Panc1 (cell line): ENCODE measurements around the gene PRPF40B. TPM values are rescaled to one million over a fixed set of nuclear protein-coding genes. Genes with fewer than 3 reads are reported as not detected.

Experiments used
- ATAC-seq: fragments of 200-7000 bp; cut with Tn5 transposase; 2 replicates; pipeline ENCODE4 v1.9.1; 2020; ENCODE audit warnings: mild to moderate bottlenecking, moderate library complexity
- BruUV-seq: library from RNA; stranded (reverse); fragments of 400-500 nt; replicated peaks from 2 replicates; lab custom pipeline; 2021; lab: Mats Ljungman, UMichigan
- CTCF ChIA-PET: fragments of 300-600 bp; sonication (Branson Sonifier 250); formaldehyde crosslinking; loops from one replicate; lab custom pipeline; 2022; ENCODE audit warnings: antibody characterized with exemption; lab: Charles Lee
- POLR2A ChIA-PET: fragments of 300-600 bp; sonication (Branson Sonifier 250); formaldehyde crosslinking; loops from one replicate; lab custom pipeline; 2022; ENCODE audit warnings: antibody characterized with exemption; lab: Charles Lee
- DNase-seq: peaks from one replicate; pipeline ENCODE4 v3.0.0-alpha.2; 2010; ENCODE audit warnings: low read depth, low spot score
- H3K27ac ChIP-seq: 2 replicates; pipeline ENCODE4 v1.5.1; 2011; ENCODE audit warnings: mild to moderate bottlenecking, low read length, inconsistent platforms
- H3K27me3 ChIP-seq: fragments of 200-500 bp; sonication (Bioruptor generic); 2 replicates; pipeline ENCODE4 v1.6.0; 2014; ENCODE audit warnings: low read length, inconsistent platforms; ENCODE audit not compliant: control insufficient read depth, insufficient read depth
- H3K36me3 ChIP-seq: fragments of 200-500 bp; sonication (Bioruptor generic); 2 replicates; pipeline ENCODE4 v1.5.1; 2014; ENCODE audit warnings: inconsistent platforms, mild to moderate bottlenecking, low read length, moderate library complexity; ENCODE audit not compliant: control insufficient read depth, insufficient read depth
- H3K4me1 ChIP-seq: 2 replicates; pipeline ENCODE4 v1.5.1; 2011; ENCODE audit warnings: inconsistent platforms, mild to moderate bottlenecking, low read length, moderate library complexity; ENCODE audit not compliant: control insufficient read depth, insufficient read depth
- H3K4me3 ChIP-seq, 2 experiments: 2 replicates each; pipeline ENCODE4 v1.5.1; 2011 to 2012; ENCODE audit warnings: low read depth in 2 of 2, low read length in 2 of 2, mild to moderate bottlenecking in 2 of 2, inconsistent platforms in 1 of 2, moderate library complexity in 1 of 2
- H3K9me3 ChIP-seq: fragments of 200-500 bp; sonication (Bioruptor generic); 2 replicates; pipeline ENCODE4 v1.5.1; 2014; ENCODE audit warnings: low read depth, mild to moderate bottlenecking, inconsistent platforms, low read length, moderate library complexity; ENCODE audit not compliant: control insufficient read depth, insufficient read depth
- POLR2AphosphoS5 ChIP-seq: IDR thresholded peaks from 2 replicates; pipeline ENCODE4 v1.6.1; 2012; ENCODE audit warnings: mild to moderate bottlenecking, low read depth, low read length, moderate library complexity
- REST ChIP-seq, 2 experiments: IDR thresholded peaks; 2 replicates each; pipeline ENCODE4 v1.6.1; 2011 to 2012; ENCODE audit warnings: low read depth in 2 of 2, control low read depth in 1 of 2, low read length in 1 of 2, mild to moderate bottlenecking in 1 of 2, moderate library complexity in 1 of 2; ENCODE audit not compliant: insufficient read depth in 1 of 2
- SIN3A ChIP-seq: IDR thresholded peaks from 2 replicates; pipeline ENCODE4 v1.6.1; 2012; ENCODE audit warnings: low read depth, mild to moderate bottlenecking, low read length, moderate library complexity, borderline replicate concordance; ENCODE audit not compliant: insufficient read depth
- TCF7L2 ChIP-seq: IDR thresholded peaks from 2 replicates; pipeline ENCODE4 v1.6.1; 2011; ENCODE audit warnings: mild to moderate bottlenecking, low read depth, low read length, inconsistent platforms
- in situ Hi-C: cut with HindIII; loops from 2 replicates; pipeline ENCODE4 v1.10.0; 2016; ENCODE audit warnings: low sequenced_read_pairs, low pct_unique_long_range_greater_than_20kb
- intact Hi-C: fragments of 100-400 bp; cut with micrococcal nuclease; formaldehyde crosslinking; loops from one replicate; pipeline ENCODE4 v1.10.0; 2022; ENCODE audit not compliant: unreplicated experiment
- total RNA-seq: library from RNA; stranded (reverse); gene quantifications from one replicate; pipeline ENCODE4 v1.2.1, GENCODE V29; 2021; ENCODE audit not compliant: unreplicated experiment
- TF ChIP-seq, protein P1 (sequence below): fragments of 450-650 bp; IDR thresholded peaks from 2 replicates; pipeline ENCODE4 v1.5.1; 2017; ENCODE audit warnings: mild to moderate bottlenecking

PRPF40B gene
- total RNA-seq, 1 experiment from 2014 or later, result 26.3 TPM

DNA sequence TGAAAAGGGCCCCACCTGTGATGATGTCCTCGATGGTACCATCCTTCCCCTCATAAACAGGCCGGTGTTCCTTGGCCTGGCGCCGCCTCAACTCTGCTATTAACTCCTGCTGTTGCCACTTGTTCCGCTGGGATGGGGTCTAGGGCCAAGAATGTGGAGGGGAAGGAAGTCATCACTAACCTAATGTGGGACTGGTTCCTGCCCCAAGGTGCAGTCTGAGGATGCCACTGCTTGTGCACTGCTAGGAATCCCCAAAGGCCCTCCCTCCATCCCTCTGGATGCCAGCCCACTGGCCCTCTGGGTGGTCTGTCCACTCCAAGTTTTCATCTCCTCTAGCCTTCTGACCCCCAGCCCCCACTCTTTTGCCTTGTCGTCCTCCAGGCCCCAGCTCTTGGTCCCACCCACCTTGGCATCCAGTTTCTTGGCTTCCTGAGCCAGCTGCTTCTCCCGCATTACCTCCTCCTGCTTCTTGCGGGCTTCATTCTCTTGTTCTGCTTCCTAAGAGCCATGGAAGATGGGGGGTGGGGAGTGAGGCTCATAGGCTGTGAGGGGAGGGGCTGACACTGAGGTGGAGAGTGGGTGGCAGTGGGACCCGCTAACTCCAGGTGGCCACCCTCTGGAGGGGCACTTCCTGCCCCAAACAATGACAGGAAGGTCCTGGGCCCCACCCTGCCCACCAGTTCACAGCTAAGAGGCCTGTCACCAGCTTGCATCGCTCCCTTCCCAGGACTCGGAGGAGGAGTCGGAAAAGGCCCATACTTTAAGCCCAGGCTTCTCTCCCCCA is 23.7 kb downstream of the PRPF40B start:
- TF ChIP-seq TCF7L2 (no peak), REST (IDR thresholded peaks at IDR 0.05; ENCODE audit: insufficient read depth in 1 of 2, low read depth in 2 of 2, low read length in 1 of 2) (no peak), POLR2AphosphoS5 (no peak), SIN3A (no peak)
- TF ChIP-seq, protein P1, sequence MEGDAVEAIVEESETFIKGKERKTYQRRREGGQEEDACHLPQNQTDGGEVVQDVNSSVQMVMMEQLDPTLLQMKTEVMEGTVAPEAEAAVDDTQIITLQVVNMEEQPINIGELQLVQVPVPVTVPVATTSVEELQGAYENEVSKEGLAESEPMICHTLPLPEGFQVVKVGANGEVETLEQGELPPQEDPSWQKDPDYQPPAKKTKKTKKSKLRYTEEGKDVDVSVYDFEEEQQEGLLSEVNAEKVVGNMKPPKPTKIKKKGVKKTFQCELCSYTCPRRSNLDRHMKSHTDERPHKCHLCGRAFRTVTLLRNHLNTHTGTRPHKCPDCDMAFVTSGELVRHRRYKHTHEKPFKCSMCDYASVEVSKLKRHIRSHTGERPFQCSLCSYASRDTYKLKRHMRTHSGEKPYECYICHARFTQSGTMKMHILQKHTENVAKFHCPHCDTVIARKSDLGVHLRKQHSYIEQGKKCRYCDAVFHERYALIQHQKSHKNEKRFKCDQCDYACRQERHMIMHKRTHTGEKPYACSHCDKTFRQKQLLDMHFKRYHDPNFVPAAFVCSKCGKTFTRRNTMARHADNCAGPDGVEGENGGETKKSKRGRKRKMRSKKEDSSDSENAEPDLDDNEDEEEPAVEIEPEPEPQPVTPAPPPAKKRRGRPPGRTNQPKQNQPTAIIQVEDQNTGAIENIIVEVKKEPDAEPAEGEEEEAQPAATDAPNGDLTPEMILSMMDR, result no peak
- H3K4me1 ChIP-seq, result peaks cover 3% of the 10 kb centered on the region; the same call in 1 of the 2 replicates
- intact Hi-C loops, result loop anchor here (10.0 kb wide), 1 partner anchor 98 kb away; the partner anchor contains the start of gene TMBIM6
- no peaks in the 10 kb centered on the region for H3K9me3 ChIP-seq
- no peaks in the 10 kb centered on the region for H3K27me3 ChIP-seq
- H3K36me3 ChIP-seq, result peaks cover 10% of the 10 kb centered on the region
- no peak overlapping the region for H3K27ac ChIP-seq
- CTCF ChIA-PET, result interaction anchor here (1.4 kb wide), 1 partner anchor 94 kb away, joined by 3 read pairs; the partner anchor contains the start of gene TMBIM6
- in situ Hi-C loops, result no loop called here
- no peak overlapping the region for H3K4me3 ChIP-seq
- ATAC-seq (no peak), DNase-seq (no peak)
- BruUV-seq, result no TSS peak
- POLR2A ChIA-PET, result interaction anchor here (0.7 kb wide), 1 partner anchor 32 kb away, joined by 5 read pairs; no protein-coding TSS in a partner anchor

GRCh38 chr12:49647827-49648711 is 24.7 kb downstream of the PRPF40B start:
- in situ Hi-C loops (no loop called here), intact Hi-C loops (loop anchor here (10.0 kb wide), 1 partner anchor 97 kb away; the partner anchor contains the start of gene TMBIM6)
- Histone ChIP-seq H3K4me3 (no peak overlapping the region), H3K9me3 (no peaks in the 10 kb centered on the region), H3K4me1 (peaks cover 3% of the 10 kb centered on the region; the same call in 1 of the 2 replicates), H3K27me3 (no peaks in the 10 kb centered on the region), H3K36me3 (peaks cover 7% of the 10 kb centered on the region), H3K27ac (no peak overlapping the region)
- CTCF ChIA-PET, result interaction anchor here (0.7 to 1.4 kb wide), 3 partner anchors 93 to 235 kb away, joined by 3 read pairs; partner anchors contain the start of gene TMBIM6
- no peak for DNase-seq
- POLR2A ChIA-PET, result interaction anchor here (0.7 kb wide), 1 partner anchor 31 kb away, joined by 5 read pairs; no protein-coding TSS in a partner anchor
- ATAC-seq, result no peak
- BruUV-seq, result no TSS peak
- no peak for TF ChIP-seq REST (IDR thresholded peaks at IDR 0.05; ENCODE audit: insufficient read depth in 1 of 2, low read depth in 2 of 2, low read length in 1 of 2)
- TF ChIP-seq TCF7L2, result no peak
- TF ChIP-seq, protein P1, result no peak
- no peak for TF ChIP-seq POLR2AphosphoS5
- no peak for TF ChIP-seq SIN3A
